ENCODE measurements around the gene LRRC8B. TPM values are rescaled to one million over a fixed set of nuclear protein-coding genes. Genes with fewer than 3 reads are reported as not detected.
"Not testable (repeated sequence)": the region's sequence is repeated elsewhere in the genome, so short reads cannot be mapped to it uniquely, and the experiment has no call there.

LRRC8B gene
- total and polyA plus RNA-seq, 2 experiments from 2014 or later, result 0.32 to 0.54 TPM

GRCh38 chr1:89589515-89589914 lies 64.9 kb downstream of the LRRC8B start:
- no peaks in the 10 kb centered on the region for H3K36me3 ChIP-seq (ENCODE audit: low read depth)
- H2AFZ ChIP-seq, result no peak overlapping the region
- no peaks in the 10 kb centered on the region for H3K79me2 ChIP-seq (ENCODE audit: insufficient read depth)
- H3K9ac ChIP-seq, result no peak overlapping the region
- WGBS, 2 experiments (ENCODE audit: low coverage in 1 of 2, low lambda C conversion rate in 2 of 2, missing lambda C conversion rate in 2 of 2), result 95 to 96% methylated on average over 1 of the region's 1 CpG
- peak overlapping the region; percentile 22 for H3K4me2 ChIP-seq (ENCODE audit: unreplicated experiment)
- in situ Hi-C loops (cut with MboI), result loop anchor here (25.0 kb wide), 1 partner anchor 102 kb away; no protein-coding TSS in a partner anchor
- no peaks in the 10 kb centered on the region for H3K9me2 ChIP-seq (ENCODE audit: insufficient read depth)
- peaks cover 29% of the 10 kb centered on the region for H3K4me1 ChIP-seq (ENCODE audit: insufficient read depth)
- no peak overlapping the region for H3K4me3 ChIP-seq
- TF ChIP-seq EZH2 (IDR thresholded peaks at IDR 0.05; ENCODE audit: insufficient read depth, poor library complexity, severe bottlenecking), result no peak
- TF ChIP-seq EZH2phosphoT487 (IDR thresholded peaks at IDR 0.05; ENCODE audit: insufficient read depth, low read depth), result no peak
- peak; percentile 35 for DNase-seq
- H4K20me1 ChIP-seq (ENCODE audit: insufficient read depth), result no peaks in the 10 kb centered on the region
- H3K9me3 ChIP-seq (ENCODE audit: low read depth), result no peaks in the 10 kb centered on the region
- no peaks in the 10 kb centered on the region for H3K27me3 ChIP-seq (replicated peaks; ENCODE audit: insufficient read depth)
- no peak overlapping the region for H3K27ac ChIP-seq
- peaks cover 8% of the 10 kb centered on the region; the same call in 1 of the 2 replicates for H3F3A ChIP-seq (ENCODE audit: insufficient read depth)

DNA sequence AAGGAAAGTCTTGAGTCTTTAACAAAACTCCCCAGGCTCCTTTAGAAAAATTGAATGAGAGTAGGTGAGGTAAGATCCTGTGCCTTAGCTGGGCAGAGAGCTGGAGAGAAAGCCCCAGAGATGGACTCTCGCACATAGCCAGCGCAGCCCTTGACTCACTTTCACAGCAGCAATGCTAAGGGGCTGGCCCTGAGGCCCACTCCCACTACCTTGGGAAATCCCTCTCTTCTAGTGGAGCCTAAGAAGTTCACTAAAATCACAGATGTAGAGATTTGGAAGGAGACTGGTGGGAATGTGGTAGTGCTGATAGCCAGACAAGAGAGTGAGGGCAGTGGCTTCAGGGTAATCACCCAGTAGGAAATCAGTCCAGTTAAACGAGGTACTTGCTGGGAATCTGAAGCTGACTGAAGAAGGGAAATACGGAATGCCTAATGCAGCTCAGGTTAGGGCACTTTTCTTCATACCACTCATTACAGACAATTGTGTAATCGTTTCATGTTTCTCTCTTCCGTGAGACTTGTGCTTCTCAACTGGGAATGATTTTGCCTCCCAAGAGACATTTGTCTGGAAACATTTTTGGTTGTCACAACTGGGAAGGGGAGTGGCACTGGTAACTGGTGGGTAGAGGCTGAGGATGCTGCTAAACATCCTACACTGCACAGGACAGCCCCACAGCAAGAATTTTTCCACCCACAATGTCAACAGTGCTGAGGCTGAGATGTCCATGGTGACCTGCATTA lies 65.9 kb downstream of the LRRC8B start:
- Histone ChIP-seq H3K27me3 (replicated peaks; ENCODE audit: insufficient read depth) (no peaks in the 10 kb centered on the region), H3K4me1 (ENCODE audit: insufficient read depth) (peaks cover 30% of the 10 kb centered on the region), H3K9ac (no peak overlapping the region), H3K4me3 (no peak overlapping the region), H3K4me2 (ENCODE audit: unreplicated experiment) (no peak overlapping the region), H2AFZ (0 out of 2 replicates have a peak overlapping the region, but pooled peaks have one; percentile 3), H3F3A (ENCODE audit: insufficient read depth) (peaks cover 8% of the 10 kb centered on the region; the same call in 1 of the 2 replicates), H3K27ac (no peak overlapping the region), H3K79me2 (ENCODE audit: insufficient read depth) (no peaks in the 10 kb centered on the region), H3K9me3 (ENCODE audit: low read depth) (no peaks in the 10 kb centered on the region), H4K20me1 (ENCODE audit: insufficient read depth) (no peaks in the 10 kb centered on the region), H3K36me3 (ENCODE audit: low read depth) (no peaks in the 10 kb centered on the region), H3K9me2 (ENCODE audit: insufficient read depth) (no peaks in the 10 kb centered on the region)
- no peak for TF ChIP-seq EZH2phosphoT487 (IDR thresholded peaks at IDR 0.05; ENCODE audit: insufficient read depth, low read depth)
- TF ChIP-seq EZH2 (IDR thresholded peaks at IDR 0.05; ENCODE audit: insufficient read depth, poor library complexity, severe bottlenecking), result no peak
- 76 to 78% methylated on average over 6 of the region's 6 CpGs for WGBS, 2 experiments (ENCODE audit: low coverage in 1 of 2, low lambda C conversion rate in 2 of 2, missing lambda C conversion rate in 2 of 2)
- in situ Hi-C loops (cut with MboI), result loop anchor here (25.0 kb wide), 1 partner anchor 103 kb away; no protein-coding TSS in a partner anchor
- DNase-seq, result peak; percentile 10

DNA sequence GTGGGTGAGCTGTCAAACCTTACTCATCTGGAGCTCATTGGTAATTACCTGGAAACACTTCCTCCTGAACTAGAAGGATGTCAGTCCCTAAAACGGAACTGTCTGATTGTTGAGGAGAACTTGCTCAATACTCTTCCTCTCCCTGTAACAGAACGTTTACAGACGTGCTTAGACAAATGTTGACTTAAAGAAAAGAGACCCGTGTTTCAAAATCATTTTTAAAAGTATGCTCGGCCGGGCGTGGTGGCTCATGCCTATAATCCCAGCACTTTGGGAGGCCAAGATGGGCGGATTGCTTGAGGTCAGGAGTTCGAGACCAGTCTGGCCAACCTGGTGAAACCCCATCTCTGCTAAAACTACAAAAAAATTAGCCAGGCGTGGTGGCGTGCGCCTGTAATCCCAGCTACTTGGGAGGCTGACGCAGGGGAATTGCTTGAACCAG lies 68.3 kb downstream of the LRRC8B start:
- 92 to 95% methylated on average over 13 of the region's 13 CpGs for WGBS, 2 experiments (ENCODE audit: low coverage in 1 of 2, low lambda C conversion rate in 2 of 2, missing lambda C conversion rate in 2 of 2)
- not testable (repeated sequence) for H3K27me3 ChIP-seq (replicated peaks; ENCODE audit: insufficient read depth)
- in situ Hi-C loops (cut with MboI), result loop anchor here (25.0 kb wide), 1 partner anchor 106 kb away; no protein-coding TSS in a partner anchor

DNA sequence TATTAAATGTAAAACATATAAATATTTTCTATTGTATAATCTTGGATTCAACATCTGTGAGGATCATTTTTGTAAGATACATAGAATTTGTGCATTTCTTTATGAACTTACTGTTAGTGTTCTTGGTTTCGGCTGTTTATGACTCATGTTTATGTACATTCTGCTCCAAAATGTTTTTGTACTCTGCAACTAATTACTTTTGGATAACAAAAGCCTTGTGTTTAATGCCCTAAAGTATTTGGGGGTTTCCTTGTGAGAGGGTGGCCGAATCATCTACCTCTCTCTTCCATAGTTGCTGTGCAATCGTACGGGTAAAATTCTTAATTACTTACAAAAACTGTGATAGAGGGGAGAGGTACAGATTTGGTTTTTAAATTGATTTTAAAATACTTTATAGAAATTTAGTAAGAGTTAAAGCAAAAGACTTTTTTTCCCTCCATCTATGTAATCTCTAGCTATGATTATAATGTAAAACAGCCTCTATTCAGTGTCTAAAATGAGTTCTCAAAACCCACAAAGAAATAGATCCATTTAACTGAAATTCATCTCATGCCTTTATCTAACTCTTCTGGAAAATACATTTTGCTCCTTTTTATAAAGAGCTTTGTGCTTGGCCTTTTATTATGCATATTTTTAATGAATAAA lies 69.6 kb downstream of the LRRC8B start:
- 32 to 42% methylated on average over 4 of the region's 4 CpGs for WGBS, 2 experiments (ENCODE audit: low coverage in 1 of 2, low lambda C conversion rate in 2 of 2, missing lambda C conversion rate in 2 of 2)
- no peaks in the 10 kb centered on the region for H3K9me3 ChIP-seq (ENCODE audit: low read depth)
- peak overlapping the region; percentile 7 for H3K4me2 ChIP-seq (ENCODE audit: unreplicated experiment)
- H3K4me1 ChIP-seq (ENCODE audit: insufficient read depth), result peaks cover 29% of the 10 kb centered on the region
- no peaks in the 10 kb centered on the region for H4K20me1 ChIP-seq (ENCODE audit: insufficient read depth)
- in situ Hi-C loops (cut with MboI), result loop anchor here (25.0 kb wide), 1 partner anchor 107 kb away; no protein-coding TSS in a partner anchor
- no peak overlapping the region for H3K27ac ChIP-seq
- H3K9ac ChIP-seq, result no peak overlapping the region
- peaks cover 8% of the 10 kb centered on the region; the same call in 1 of the 2 replicates for H3F3A ChIP-seq (ENCODE audit: insufficient read depth)
- peak; percentile 17 for DNase-seq
- H3K36me3 ChIP-seq (ENCODE audit: low read depth), result no peaks in the 10 kb centered on the region
- no peaks in the 10 kb centered on the region for H3K9me2 ChIP-seq (ENCODE audit: insufficient read depth)
- H3K79me2 ChIP-seq (ENCODE audit: insufficient read depth), result no peaks in the 10 kb centered on the region
- H3K4me3 ChIP-seq, result no peak overlapping the region
- no peaks in the 10 kb centered on the region for H3K27me3 ChIP-seq (replicated peaks; ENCODE audit: insufficient read depth)
- no peak overlapping the region for H2AFZ ChIP-seq
- TF ChIP-seq EZH2 (IDR thresholded peaks at IDR 0.05; ENCODE audit: insufficient read depth, poor library complexity, severe bottlenecking) (no peak), EZH2phosphoT487 (IDR thresholded peaks at IDR 0.05; ENCODE audit: insufficient read depth, low read depth) (no peak)

More for the DNA sequence above, 68.3 kb downstream of the LRRC8B start:
- H3K9ac ChIP-seq; H3F3A ChIP-seq (ENCODE audit: insufficient read depth); H2AFZ ChIP-seq; H3K9me3 ChIP-seq (ENCODE audit: low read depth); H3K9me2 ChIP-seq (ENCODE audit: insufficient read depth); H3K79me2 ChIP-seq (ENCODE audit: insufficient read depth); H3K27ac ChIP-seq; H3K4me2 ChIP-seq (ENCODE audit: unreplicated experiment); H3K4me3 ChIP-seq; DNase-seq; H3K36me3 ChIP-seq (ENCODE audit: low read depth); H4K20me1 ChIP-seq (ENCODE audit: insufficient read depth): not testable (repeated sequence)
- peaks cover 30% of the 10 kb centered on the region for H3K4me1 ChIP-seq (ENCODE audit: insufficient read depth)

All from GM23248 (cell line).